ENCODE results near the gene SPTLC3. TPM values are rescaled to one million over a fixed set of nuclear protein-coding genes. Genes with fewer than 3 reads are reported as not detected.

The SPTLC3 gene
- total RNA-seq, 1 experiment from 2014 or later = 31.5 TPM

GRCh38 chr20:13125486-13125885 is 116.7 kb downstream of the SPTLC3 start:
- no peaks in the 10 kb centered on the region for H3K36me3 Mint-ChIP-seq (ENCODE audit: insufficient read depth, unreplicated experiment)
- no TSS peak for BruUV-seq (replicated peaks)
- no peak overlapping the region for H3K27ac Mint-ChIP-seq (ENCODE audit: unreplicated experiment)

DNA sequence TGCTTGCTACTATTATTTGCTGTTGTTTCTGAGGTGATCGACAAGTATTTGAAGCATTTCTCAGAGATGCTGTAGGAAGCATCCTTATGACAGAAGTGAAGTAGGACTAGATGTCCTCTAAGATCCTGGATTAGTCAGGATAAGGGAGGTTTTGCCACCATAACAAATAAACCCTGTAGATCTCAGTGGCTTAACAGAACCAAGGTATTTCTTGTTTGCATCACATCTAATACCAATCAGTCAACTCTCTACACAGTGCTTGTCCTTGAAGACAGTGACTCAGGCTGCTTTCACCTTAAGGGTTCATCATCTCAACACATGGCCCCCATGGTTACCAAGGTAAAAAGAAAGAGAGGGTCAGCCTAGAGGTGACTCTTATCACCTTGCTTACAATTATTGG is 119.4 kb downstream of the SPTLC3 start:
- no peak overlapping the region for H3K4me3 Mint-ChIP-seq (ENCODE audit: unreplicated experiment)

More at GRCh38 chr20:13125486-13125885, 116.7 kb downstream of the SPTLC3 start:
- H3K9me3 Mint-ChIP-seq (ENCODE audit: unreplicated experiment) = no peaks in the 10 kb centered on the region
- H3K4me3 Mint-ChIP-seq (ENCODE audit: unreplicated experiment) = no peak overlapping the region
- ChIA-PET POLR2A (no interaction called here), CTCF (interaction anchor here (0.8 kb wide), 1 partner anchor 156 kb away, joined by 3 read pairs; no protein-coding TSS in a partner anchor)
- no peak for DNase-seq
- H3K4me1 Mint-ChIP-seq (ENCODE audit: low read depth, unreplicated experiment) = no peaks in the 10 kb centered on the region
- H3K4me1 ChIP-seq = peaks cover 4% of the 10 kb centered on the region; the same call in 1 of the 2 replicates
- no peaks in the 10 kb centered on the region for H3K9me3 ChIP-seq
- intact Hi-C loops (cut with micrococcal nuclease; ENCODE audit: unreplicated experiment) = no loop called here
- no peak overlapping the region for H3K4me3 ChIP-seq (ENCODE audit: low read depth, low read length)
- H3K27me3 ChIP-seq (replicated peaks; ENCODE audit: control insufficient read depth, insufficient read depth, low read length) = no peaks in the 10 kb centered on the region
- no peaks in the 10 kb centered on the region for H3K27me3 Mint-ChIP-seq (ENCODE audit: insufficient read depth, unreplicated experiment)
- TF ChIP-seq, protein P1, sequence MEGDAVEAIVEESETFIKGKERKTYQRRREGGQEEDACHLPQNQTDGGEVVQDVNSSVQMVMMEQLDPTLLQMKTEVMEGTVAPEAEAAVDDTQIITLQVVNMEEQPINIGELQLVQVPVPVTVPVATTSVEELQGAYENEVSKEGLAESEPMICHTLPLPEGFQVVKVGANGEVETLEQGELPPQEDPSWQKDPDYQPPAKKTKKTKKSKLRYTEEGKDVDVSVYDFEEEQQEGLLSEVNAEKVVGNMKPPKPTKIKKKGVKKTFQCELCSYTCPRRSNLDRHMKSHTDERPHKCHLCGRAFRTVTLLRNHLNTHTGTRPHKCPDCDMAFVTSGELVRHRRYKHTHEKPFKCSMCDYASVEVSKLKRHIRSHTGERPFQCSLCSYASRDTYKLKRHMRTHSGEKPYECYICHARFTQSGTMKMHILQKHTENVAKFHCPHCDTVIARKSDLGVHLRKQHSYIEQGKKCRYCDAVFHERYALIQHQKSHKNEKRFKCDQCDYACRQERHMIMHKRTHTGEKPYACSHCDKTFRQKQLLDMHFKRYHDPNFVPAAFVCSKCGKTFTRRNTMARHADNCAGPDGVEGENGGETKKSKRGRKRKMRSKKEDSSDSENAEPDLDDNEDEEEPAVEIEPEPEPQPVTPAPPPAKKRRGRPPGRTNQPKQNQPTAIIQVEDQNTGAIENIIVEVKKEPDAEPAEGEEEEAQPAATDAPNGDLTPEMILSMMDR (IDR thresholded peaks at IDR 0.05; ENCODE audit: insufficient read depth in 1 of 2, low read depth in 1 of 2, low read length in 1 of 2, severe bottlenecking in 1 of 2, unreplicated experiment in 1 of 2) = no peak
- peaks cover 5% of the 10 kb centered on the region; the same call in 1 of the 2 replicates for H3K36me3 ChIP-seq (ENCODE audit: control insufficient read depth, insufficient read depth, low read length)

DNA sequence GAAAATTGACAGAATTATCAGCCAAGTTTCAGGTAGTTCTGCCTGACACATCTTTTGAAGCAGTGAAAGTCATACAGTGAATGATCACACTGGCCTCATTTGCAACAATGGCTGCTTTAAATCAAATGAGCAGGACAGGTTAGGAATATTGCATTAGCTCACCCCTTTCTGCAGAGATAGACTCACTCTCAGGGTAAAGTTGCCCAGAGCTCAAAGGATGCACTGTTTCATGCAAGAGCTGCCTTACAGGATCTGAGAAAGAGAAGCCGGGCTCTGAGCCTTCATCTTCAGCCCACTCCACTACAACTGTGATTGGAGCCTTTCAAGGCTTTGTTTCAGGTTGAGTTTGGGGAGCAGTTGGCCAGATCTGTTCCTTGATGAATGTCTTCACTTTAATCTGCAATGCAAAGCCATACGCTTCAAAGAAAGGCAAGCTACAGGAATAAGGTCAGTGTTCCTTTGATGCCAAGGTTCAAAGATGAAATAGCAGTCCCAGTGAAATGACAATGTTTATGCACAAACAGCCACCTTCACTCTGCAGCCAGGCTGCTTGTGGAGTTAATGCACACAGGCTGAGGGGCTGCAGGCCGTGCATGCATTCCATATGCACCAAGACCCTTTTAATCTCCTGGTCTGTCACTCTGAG is 121.4 kb downstream of the SPTLC3 start:
- Histone ChIP-seq H3K36me3 (ENCODE audit: control insufficient read depth, insufficient read depth, low read length) (peaks cover 6% of the 10 kb centered on the region), H3K9me3 (no peaks in the 10 kb centered on the region), H3K4me1 (no peaks in the 10 kb centered on the region), H3K27me3 (replicated peaks; ENCODE audit: control insufficient read depth, insufficient read depth, low read length) (no peaks in the 10 kb centered on the region), H3K4me3 (ENCODE audit: low read depth, low read length) (no peak overlapping the region)
- ChIA-PET POLR2A (no interaction called here), CTCF (no interaction called here)
- Mint-ChIP-seq H3K27me3 (ENCODE audit: insufficient read depth, unreplicated experiment) (no peaks in the 10 kb centered on the region), H3K4me3 (ENCODE audit: unreplicated experiment) (no peak overlapping the region), H3K36me3 (ENCODE audit: insufficient read depth, unreplicated experiment) (no peaks in the 10 kb centered on the region), H3K4me1 (ENCODE audit: low read depth, unreplicated experiment) (no peaks in the 10 kb centered on the region), H3K27ac (ENCODE audit: unreplicated experiment) (no peak overlapping the region), H3K9me3 (ENCODE audit: unreplicated experiment) (no peaks in the 10 kb centered on the region)
- DNase-seq = no peak
- no TSS peak for BruUV-seq (replicated peaks)
- intact Hi-C loops (cut with micrococcal nuclease; ENCODE audit: unreplicated experiment) = no loop called here
- TF ChIP-seq, protein P1 (IDR thresholded peaks at IDR 0.05; ENCODE audit: insufficient read depth in 1 of 2, low read depth in 1 of 2, low read length in 1 of 2, severe bottlenecking in 1 of 2, unreplicated experiment in 1 of 2) = no peak

More for the DNA sequence above, 119.4 kb downstream of the SPTLC3 start:
- Histone ChIP-seq H3K9me3 (no peaks in the 10 kb centered on the region), H3K27me3 (replicated peaks; ENCODE audit: control insufficient read depth, insufficient read depth, low read length) (no peaks in the 10 kb centered on the region), H3K4me1 (no peaks in the 10 kb centered on the region), H3K36me3 (ENCODE audit: control insufficient read depth, insufficient read depth, low read length) (peaks cover 6% of the 10 kb centered on the region), H3K4me3 (ENCODE audit: low read depth, low read length) (no peak overlapping the region)
- H3K36me3 Mint-ChIP-seq (ENCODE audit: insufficient read depth, unreplicated experiment) = no peaks in the 10 kb centered on the region
- H3K4me1 Mint-ChIP-seq (ENCODE audit: low read depth, unreplicated experiment) = no peaks in the 10 kb centered on the region
- no TSS peak for BruUV-seq (replicated peaks)
- no peak overlapping the region for H3K27ac Mint-ChIP-seq (ENCODE audit: unreplicated experiment)
- TF ChIP-seq, protein P1 (IDR thresholded peaks at IDR 0.05; ENCODE audit: insufficient read depth in 1 of 2, low read depth in 1 of 2, low read length in 1 of 2, severe bottlenecking in 1 of 2, unreplicated experiment in 1 of 2) = no peak
- CTCF ChIA-PET = no interaction called here
- H3K9me3 Mint-ChIP-seq (ENCODE audit: unreplicated experiment) = no peaks in the 10 kb centered on the region
- no peak for DNase-seq
- H3K27me3 Mint-ChIP-seq (ENCODE audit: insufficient read depth, unreplicated experiment) = no peaks in the 10 kb centered on the region
- intact Hi-C loops (cut with micrococcal nuclease; ENCODE audit: unreplicated experiment) = no loop called here
- POLR2A ChIA-PET = no interaction called here
